ENCODE data around the gene APOD.
"Not testable (repeated sequence)": the region's sequence is repeated elsewhere in the genome, so short reads cannot be mapped to it uniquely, and the experiment has no call there.

GRCh38 chr3:195619591-195620369, 36.0 kb upstream of the APOD start:
- TF ChIP-seq CTCF (IDR thresholded peaks at IDR 0.05 in 2 of 3, conservative IDR thresholded peaks at IDR 0.05 in 1 of 3; ENCODE audit: control insufficient read depth in 2 of 3, extremely low read depth in 1 of 3, insufficient read depth in 1 of 3, low read depth in 3 of 3, low read length in 3 of 3); POLR2A (IDR thresholded peaks at IDR 0.05; ENCODE audit: low read depth, low read length); HDAC2 (IDR thresholded peaks at IDR 0.05): not testable (repeated sequence)

All from GM12878 (cell line).